PC-9 (cell line): ENCODE results near the gene RNF144A.

Experiments used
- CTCF ChIP-seq: fragments of 200-600 bp; sonication (generic); conservative IDR thresholded peaks from 2 replicates; pipeline ENCODE4 v1.6.1; 2017; ENCODE audit warnings: mixed run types, antibody characterized with exemption, mild to moderate bottlenecking, moderate library complexity
- EZH2 ChIP-seq: fragments of 200-600 bp; sonication (generic); IDR thresholded peaks from 2 replicates; pipeline ENCODE4 v1.8.0; 2017; ENCODE audit warnings: antibody characterized with exemption, low read depth

- TF ChIP-seq CTCF: no peak
- TF ChIP-seq EZH2: no peak
Measured at GRCh38 chr2:6909431-6910385, 7.5 kb upstream of the RNF144A start.
